Mucosa of stomach (tissue), 1 donor: ENCODE data around the gene BTBD2.
A peak's percentile ranks its signal among the peaks of the same experiment; 100 is the strongest.

Experiments
- H3K27me3 ChIP-seq: one replicate; pipeline ENCODE4 v1.7.0; 2013; ENCODE audit warnings: mild to moderate bottlenecking, low read length; ENCODE audit not compliant: control insufficient read depth, insufficient read depth
- H3K36me3 ChIP-seq: one replicate; pipeline ENCODE4 v1.7.0; 2013; ENCODE audit warnings: low read length; ENCODE audit not compliant: control insufficient read depth, insufficient read depth
- H3K4me1 ChIP-seq: one replicate; pipeline ENCODE4 v1.7.0; 2013; ENCODE audit warnings: mild to moderate bottlenecking, low read length; ENCODE audit not compliant: control insufficient read depth, insufficient read depth
- H3K4me3 ChIP-seq: one replicate; pipeline ENCODE4 v1.7.0; 2013; ENCODE audit warnings: low read length
- H3K9ac ChIP-seq: one replicate; pipeline ENCODE4 v1.7.0; 2013; ENCODE audit warnings: mild to moderate bottlenecking, low read length, moderate library complexity
- H3K9me3 ChIP-seq: one replicate; pipeline ENCODE4 v1.7.0; 2013; ENCODE audit warnings: mild to moderate bottlenecking, low read length, moderate library complexity; ENCODE audit not compliant: control insufficient read depth
- donor health status: Pancreatic carcinoma.

Gene BTBD2

DNA sequence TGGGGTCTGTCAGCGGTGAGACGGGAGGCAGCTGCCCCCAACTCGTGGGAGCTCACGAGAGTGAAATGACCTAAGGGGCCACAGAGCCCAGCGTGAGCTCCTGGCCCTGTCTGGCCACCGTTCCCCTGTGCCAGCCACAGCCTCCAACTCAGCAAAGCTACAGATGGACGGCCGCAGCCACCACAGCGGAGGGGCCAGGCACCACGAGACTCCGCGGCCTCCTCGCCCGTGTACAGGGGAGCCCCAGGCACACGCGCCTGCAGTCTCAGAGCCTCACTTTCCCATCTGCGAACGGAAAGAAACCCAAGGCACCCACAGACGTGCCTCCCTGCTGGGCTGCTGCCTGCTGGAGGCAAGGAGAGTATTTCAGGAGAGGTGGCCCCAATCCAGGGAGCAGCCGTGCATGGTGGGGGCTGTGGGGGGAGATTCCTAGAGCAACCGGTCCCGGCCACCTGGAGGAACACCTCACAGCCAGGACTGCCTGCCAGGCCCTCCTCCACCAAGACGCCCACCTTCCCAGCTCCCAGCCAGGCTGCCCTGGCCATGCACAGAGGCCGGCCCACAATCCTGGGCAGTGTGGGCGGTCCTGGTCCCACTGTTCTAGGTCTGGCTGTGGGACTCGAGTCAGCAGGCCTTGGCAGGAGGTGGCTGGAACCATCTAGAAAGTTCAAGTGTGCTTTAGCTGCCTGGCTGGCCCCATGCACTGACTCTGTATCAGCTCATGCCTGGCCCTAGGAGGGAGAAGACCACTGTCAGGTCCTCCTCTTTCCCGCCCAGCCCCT is 33.6 kb upstream of the BTBD2 start:
- H3K9ac ChIP-seq = peak overlapping the region; percentile 80
- H3K4me1 ChIP-seq = peaks cover 75% of the 10 kb centered on the region
- no peaks in the 10 kb centered on the region for H3K36me3 ChIP-seq
- H3K27me3 ChIP-seq = no peaks in the 10 kb centered on the region
- H3K4me3 ChIP-seq = peak overlapping the region; percentile 53
- H3K9me3 ChIP-seq = no peaks in the 10 kb centered on the region

DNA sequence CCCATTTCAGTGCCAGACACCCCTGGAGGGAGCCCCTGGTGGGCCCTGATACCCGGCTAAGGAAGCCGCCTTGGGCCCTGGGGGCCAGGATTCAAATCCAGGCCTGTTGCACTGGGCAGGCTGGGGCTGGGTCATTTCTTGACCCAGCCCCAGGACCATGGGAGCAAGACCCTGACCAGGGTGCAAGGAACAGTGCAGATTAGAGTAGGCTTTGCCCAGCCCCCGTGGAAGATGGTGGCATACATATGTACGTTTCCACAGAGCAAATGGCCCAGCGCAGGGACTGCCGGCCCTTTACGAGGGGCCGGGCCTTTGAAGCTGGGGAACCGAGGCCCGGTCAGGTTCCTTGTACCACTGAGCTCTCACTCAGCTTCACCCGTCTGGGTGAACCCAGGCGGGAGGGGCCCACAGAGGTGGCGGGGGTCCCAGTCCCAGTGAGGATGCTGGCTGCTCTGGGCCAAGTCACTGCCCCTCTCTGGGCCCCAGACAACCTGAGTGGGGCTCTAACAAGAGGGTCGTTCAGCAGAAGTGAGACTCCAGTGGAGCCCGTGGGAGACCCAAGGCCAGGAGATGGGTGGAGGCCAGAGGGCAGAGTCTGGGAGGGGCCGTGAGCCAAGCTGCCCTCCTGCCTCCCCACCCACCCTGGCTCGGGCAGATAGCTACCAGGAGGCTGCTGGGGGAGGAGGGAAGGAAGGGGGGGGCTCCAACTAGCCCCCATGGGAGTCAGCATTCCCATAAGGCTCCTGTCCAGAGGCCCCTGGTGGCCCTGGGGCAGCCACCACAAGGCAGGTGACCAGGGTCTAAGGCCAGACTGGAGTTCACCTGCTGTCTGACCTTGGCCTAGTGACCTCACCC is 32.8 kb upstream of the BTBD2 start:
- Histone ChIP-seq H3K27me3 (no peaks in the 10 kb centered on the region), H3K4me3 (no peak overlapping the region), H3K4me1 (peaks cover 74% of the 10 kb centered on the region), H3K9ac (peak overlapping the region; percentile 80), H3K36me3 (no peaks in the 10 kb centered on the region), H3K9me3 (no peaks in the 10 kb centered on the region)

DNA sequence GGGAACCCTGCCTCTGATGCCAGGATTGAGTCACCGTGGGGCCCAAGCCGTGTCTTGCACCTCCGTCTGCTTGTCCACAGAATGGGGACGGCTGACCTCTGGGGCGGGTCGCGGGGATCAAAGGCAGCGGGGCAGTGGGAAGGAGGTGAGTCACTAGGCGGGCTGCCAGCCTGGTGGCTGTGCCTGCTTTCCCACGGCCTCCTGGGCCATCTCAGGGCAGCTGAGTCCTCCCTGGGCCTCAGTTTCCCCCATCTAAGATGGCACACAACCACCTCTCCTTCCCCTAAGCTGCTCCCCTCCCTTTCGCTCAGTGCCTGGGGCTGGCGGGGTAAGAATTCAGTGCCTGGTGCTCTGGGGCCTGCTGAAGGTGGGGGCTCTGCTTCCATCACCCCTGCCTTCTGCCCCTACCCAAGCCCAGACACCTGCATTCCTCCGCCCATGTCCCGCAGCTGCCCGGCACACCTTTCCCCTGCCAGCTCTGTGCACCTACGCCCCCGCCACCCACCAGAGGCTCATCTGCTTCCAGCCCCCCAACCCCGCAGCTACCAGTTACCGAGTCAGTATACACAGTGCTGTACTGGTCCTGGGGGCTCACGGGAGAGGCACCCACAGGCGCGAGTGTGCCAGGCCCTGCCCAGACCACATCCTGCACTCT is 32.1 kb upstream of the BTBD2 start:
- no peak overlapping the region for H3K9ac ChIP-seq
- no peaks in the 10 kb centered on the region for H3K27me3 ChIP-seq
- H3K9me3 ChIP-seq = no peaks in the 10 kb centered on the region
- H3K4me3 ChIP-seq = no peak overlapping the region
- H3K4me1 ChIP-seq = peaks cover 80% of the 10 kb centered on the region
- H3K36me3 ChIP-seq = peaks cover under 1% of the 10 kb centered on the region

DNA sequence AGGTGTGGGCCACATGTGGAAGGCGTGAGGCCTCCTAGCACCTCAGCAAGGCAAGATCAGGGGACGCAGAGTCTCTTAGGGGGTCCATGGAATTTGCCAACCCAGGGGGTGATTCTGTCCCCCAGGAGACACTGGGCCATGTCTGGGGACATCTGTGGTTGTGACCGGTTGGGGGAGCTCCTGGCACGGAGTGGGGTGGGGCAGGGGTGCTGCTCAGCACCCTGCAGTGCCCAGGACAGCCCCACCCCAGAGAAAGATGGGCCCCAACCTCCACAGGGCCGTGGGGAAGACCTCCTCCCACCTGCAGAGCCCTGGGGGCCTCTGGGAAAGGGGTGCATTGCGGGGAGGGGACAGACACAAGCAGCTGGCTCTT is 31.5 kb upstream of the BTBD2 start:
- peaks cover 4% of the 10 kb centered on the region for H3K36me3 ChIP-seq
- no peak overlapping the region for H3K4me3 ChIP-seq
- H3K27me3 ChIP-seq = no peaks in the 10 kb centered on the region
- H3K9ac ChIP-seq = no peak overlapping the region
- H3K4me1 ChIP-seq = peaks cover 79% of the 10 kb centered on the region
- H3K9me3 ChIP-seq = no peaks in the 10 kb centered on the region

DNA sequence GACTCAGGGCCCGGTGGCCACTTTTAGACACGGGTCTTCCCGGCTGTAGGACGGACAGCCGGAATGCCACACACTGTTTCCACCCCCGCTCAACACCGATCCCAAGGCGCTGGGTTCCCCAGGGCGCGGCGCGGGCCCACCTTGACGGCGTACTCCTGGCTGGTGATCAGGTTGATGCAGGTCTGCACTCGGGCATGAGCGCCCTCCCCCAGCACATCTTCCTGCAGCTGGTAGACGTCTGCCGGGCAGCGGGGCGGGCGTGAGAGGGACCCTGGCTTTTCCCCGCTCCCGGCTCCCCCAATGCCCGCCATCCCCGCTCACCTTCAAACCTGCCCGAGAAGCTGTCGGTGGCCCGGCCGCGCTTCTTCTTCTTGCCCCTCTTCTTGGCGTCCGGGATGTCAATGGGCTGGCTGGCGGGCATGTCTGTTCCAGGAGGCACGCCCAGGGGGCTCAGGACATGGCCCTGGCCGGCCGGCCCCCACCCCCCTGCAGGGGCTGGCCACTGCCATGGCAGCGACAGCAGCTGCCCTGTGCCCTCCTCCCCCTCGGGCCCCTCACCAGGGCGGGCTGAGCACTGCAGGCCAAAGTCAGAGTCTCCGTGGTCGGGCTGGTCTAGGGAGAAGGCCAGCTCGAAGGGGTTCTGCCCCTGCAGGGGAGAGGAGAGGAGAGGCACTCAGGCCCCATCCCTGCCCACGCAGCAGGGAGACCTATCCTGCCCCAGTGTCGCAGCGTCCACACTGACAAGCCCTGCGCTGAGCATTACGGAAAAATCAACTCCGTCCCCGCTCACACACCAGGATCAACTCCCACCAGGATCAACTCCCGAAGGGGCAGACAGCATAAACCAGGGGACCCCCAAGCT is 30.8 kb upstream of the BTBD2 start:
- Histone ChIP-seq H3K4me1 (peaks cover 77% of the 10 kb centered on the region), H3K9ac (no peak overlapping the region), H3K4me3 (no peak overlapping the region), H3K36me3 (peaks cover 9% of the 10 kb centered on the region), H3K27me3 (no peaks in the 10 kb centered on the region), H3K9me3 (no peaks in the 10 kb centered on the region)

DNA sequence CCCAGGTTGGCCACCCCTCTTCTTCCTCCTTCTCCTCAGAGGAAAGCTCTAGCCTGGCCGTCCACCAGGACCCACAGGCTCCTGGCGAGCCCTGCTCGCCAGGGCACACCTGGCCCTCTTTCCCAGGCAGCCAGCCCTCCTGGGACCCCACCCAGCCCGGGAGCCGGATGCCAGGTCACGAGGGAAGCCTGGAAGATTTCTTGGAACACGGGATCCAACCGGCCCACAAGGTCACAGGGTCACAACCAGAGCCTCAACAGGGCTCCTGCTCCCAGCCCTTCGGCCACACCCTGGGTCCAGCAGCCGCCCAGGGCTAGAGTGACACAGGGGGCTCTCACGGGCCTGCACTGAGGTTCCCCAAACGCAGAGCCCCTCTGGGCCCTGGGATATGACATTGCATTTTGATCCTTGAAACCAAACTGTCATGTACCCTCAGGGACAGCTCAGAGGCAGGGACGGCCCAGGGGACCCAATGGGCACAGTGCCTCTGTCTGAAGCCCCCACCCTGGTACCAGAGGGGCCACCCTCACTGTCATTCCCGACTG is 30.1 kb upstream of the BTBD2 start:
- Histone ChIP-seq H3K4me3 (no peak overlapping the region), H3K4me1 (peaks cover 83% of the 10 kb centered on the region), H3K9me3 (no peaks in the 10 kb centered on the region), H3K36me3 (peaks cover 15% of the 10 kb centered on the region), H3K9ac (peak overlapping the region; percentile 25), H3K27me3 (no peaks in the 10 kb centered on the region)

DNA sequence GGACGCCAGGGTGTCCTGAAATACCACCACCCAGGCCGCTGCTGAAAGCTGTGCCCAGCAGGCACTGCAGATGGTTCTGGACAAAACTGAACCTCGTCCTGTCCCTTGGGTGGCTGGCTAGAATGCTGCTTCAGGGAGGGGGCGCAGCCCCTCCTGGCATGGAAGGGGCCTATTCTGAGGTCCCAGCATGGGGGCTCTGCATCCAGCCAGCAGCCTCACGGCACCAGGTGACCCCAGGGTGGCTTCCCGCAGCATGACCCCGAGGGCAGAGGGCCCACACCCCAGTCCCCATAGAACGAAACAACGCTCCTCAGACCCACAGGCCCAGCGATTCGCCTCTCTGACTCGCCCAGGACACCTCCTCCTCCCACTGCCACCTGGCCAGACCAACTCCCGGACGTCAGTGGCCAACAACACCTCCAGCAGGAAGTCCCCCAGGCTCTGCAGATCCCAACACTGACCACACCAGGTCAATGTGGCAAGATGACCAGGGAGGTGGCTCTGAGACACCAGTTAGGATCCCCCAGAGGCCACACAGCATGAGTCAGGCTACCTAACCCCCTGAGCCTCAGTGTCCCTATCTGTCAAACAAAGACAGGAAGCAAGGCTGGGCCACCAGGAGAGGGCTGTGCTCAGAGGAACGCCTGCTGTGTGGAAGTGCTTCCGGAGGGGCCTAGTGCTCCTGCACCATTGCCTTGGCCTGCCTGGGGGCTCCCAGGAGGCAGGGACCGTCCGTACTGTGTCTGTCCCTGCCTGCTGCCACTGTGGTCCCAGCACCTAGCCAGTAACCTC is 29.4 kb upstream of the BTBD2 start:
- no peaks in the 10 kb centered on the region for H3K27me3 ChIP-seq
- H3K4me3 ChIP-seq = no peak overlapping the region
- peak overlapping the region; percentile 25 for H3K9ac ChIP-seq
- H3K4me1 ChIP-seq = peaks cover 87% of the 10 kb centered on the region
- peaks cover 21% of the 10 kb centered on the region for H3K36me3 ChIP-seq
- no peaks in the 10 kb centered on the region for H3K9me3 ChIP-seq

DNA sequence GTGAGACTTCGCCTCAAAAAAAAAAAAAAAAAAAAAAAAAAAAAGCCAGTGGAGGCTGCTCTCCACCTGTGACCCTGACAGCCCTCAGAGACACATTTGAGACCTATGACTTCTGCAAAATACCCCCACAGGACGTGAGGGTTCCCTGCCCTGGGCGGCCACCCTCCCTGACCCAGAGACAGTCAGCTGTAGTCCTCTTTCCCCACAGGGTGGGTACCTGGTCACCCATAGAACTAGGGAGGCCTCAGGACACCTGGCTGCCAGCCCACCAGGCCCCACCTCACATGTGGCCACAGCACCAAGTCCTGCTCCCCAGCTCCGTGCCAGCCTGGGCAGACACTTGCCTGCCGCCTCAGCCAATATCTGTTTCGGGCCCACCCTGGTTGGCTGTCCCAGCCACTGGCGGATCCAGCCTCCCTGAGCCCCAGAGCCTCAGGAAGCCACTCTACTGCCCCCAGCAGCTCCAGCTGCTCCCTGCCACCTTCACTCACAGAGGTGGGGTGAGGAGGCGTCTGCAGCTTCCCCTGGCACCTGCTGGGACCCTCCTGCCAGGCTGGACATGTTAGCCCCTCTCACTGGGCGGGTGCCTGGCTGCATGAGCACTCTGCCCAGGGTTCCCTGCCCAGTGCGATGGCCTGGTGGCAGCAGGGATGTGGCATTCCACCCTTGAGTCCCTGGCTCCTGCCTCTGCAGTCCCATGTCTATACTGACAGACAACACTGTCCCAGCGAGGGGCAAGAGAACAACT is 28.6 kb upstream of the BTBD2 start:
- Histone ChIP-seq H3K4me1 (peaks cover 81% of the 10 kb centered on the region), H3K9ac (no peak overlapping the region), H3K36me3 (peaks cover 29% of the 10 kb centered on the region)

DNA sequence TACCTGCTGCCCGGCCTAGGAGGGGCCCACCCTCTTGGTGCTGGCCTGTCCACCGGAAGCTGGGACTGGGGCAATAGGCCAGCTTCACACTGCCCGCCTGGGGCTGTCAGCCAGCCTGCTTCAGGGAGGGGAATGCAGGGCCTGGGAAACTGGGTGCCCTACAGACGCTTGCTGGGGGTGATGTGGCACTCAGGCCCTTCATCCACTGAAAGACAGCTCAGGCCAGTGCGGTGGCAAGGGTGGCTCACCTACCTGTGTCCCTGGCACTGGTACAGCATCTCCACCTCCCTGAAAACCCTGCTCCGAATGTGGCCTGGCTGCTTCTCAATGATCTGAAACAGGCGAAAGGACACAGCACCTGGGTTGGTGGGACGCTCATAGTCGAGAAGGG is 27.7 kb upstream of the BTBD2 start:
- peaks cover 72% of the 10 kb centered on the region for H3K4me1 ChIP-seq
- H3K9me3 ChIP-seq = no peaks in the 10 kb centered on the region
- H3K4me3 ChIP-seq = no peak overlapping the region
- no peaks in the 10 kb centered on the region for H3K27me3 ChIP-seq
- H3K9ac ChIP-seq = no peak overlapping the region
- peaks cover 29% of the 10 kb centered on the region for H3K36me3 ChIP-seq

More for the DNA sequence above, 28.6 kb upstream of the BTBD2 start:
- no peaks in the 10 kb centered on the region for H3K9me3 ChIP-seq
- H3K27me3 ChIP-seq = no peaks in the 10 kb centered on the region
- H3K4me3 ChIP-seq = no peak overlapping the region

DNA sequence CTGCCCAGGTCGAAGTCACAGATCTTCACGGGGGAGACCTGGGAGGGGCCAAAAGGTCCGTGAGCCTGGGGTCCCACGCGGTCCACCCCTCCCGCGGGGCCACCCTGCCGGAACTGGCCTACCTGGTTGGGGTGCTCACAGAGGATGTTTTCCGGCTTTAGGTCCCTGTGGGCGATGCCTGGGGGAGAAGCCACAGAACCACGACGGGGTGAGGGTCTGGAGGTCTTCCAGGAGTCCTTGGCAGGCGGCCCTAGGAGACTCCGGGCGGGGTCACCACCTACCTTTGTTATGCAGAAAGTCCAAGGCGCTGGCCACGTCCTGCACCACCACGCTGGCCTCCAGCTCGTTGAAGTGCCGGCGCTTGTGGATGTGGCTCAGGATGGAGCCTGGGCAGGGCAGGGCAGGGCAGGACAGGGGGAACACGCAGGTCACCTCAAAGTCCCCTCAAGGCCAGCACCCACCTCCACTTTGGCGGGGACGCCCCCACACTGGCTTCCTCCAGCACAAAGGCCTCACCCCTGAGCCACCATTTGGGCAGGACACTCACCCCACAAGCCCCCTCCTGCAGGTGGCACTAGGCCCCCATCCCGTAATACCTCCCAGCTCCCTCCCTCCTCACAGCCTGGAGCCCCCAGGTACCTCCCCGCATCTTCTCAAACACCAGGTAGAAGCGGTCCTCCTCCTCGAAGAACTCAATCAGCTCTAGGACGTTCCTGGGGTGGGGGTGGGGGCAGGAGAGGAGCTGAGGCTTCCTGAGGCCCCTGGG is 27.2 kb upstream of the BTBD2 start:
- Histone ChIP-seq H3K4me1 (peaks cover 66% of the 10 kb centered on the region), H3K27me3 (no peaks in the 10 kb centered on the region), H3K9ac (peak overlapping the region; percentile 68), H3K36me3 (peaks cover 29% of the 10 kb centered on the region), H3K9me3 (no peaks in the 10 kb centered on the region), H3K4me3 (no peak overlapping the region)
